Mononuclear cell (primary cell): ENCODE data around the gene RABIF. TPM values are rescaled to one million over a fixed set of nuclear protein-coding genes. Genes with fewer than 3 reads are reported as not detected.

Experiments
- H3K27me3 ChIP-seq: 2 replicates; pipeline ENCODE4 v1.6.0; 2011; ENCODE audit warnings: low read length, control low read depth; ENCODE audit not compliant: insufficient read depth
- H3K4me1 ChIP-seq: 2 replicates; pipeline ENCODE4 v1.5.1; 2011; ENCODE audit warnings: mild to moderate bottlenecking, low read length, control low read depth; ENCODE audit not compliant: insufficient read depth
- H3K4me3 ChIP-seq: 2 replicates; pipeline ENCODE4 v1.5.1; 2011; ENCODE audit warnings: mild to moderate bottlenecking, low read length, moderate library complexity
- H3K9me3 ChIP-seq: 2 replicates; pipeline ENCODE4 v1.5.1; 2011; ENCODE audit warnings: low read depth, mild to moderate bottlenecking, control low read depth, low read length
- total RNA-seq: library from RNA; depleted of rRNA; stranded (reverse); fragments of >200 nt; gene quantifications from one replicate; pipeline ENCODE4 v1.2.3, GENCODE V29; 2012

The RABIF gene
- total RNA-seq, 1 donor = 5.1 TPM

DNA sequence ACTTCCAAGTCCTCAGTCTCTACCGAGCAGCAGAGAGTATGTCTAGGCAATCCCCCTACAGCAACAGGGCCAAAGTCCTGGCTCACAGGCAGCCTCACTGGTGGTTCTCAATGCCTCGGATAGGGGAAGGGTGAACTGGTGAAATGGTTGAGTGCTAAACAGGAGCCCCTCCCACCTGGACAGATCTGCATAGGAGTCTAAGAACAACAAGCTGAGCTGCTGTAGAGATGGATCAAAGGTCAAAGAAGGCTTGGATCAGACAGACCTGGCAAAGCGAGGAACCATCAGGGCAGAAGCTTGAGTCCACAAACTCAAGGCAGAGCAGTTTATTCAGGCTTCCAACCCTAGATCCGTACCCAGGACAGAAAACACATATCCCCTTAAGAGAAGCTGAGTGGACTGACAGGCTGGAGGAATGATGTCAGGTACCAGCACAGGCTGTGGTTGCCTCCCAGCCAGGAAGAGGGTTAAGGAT is 31.8 kb downstream of the RABIF start:
- H3K4me3 ChIP-seq = no peak overlapping the region
- H3K27me3 ChIP-seq = no peaks in the 10 kb centered on the region
- H3K4me1 ChIP-seq = peaks cover 48% of the 10 kb centered on the region
- H3K9me3 ChIP-seq = no peaks in the 10 kb centered on the region

DNA sequence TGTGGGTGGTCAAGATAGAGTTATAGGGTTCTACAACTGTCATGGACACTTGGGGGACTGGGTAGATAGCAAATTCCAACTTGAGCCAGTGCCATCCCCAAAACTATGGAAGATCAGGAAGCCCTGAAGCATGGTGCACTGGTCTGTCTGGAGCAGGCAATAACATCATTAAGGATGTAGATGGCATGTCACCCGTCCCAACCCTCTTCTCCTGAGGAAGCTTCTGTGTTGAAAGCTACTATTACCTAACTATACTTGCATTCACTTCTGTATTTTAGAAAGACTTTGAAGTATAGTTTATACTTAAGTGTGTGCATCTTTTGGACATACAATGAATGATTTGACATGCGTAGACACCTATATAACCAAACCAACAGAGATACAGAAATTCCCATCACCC is 32.9 kb downstream of the RABIF start:
- H3K27me3 ChIP-seq = no peaks in the 10 kb centered on the region
- no peak overlapping the region for H3K4me3 ChIP-seq
- H3K9me3 ChIP-seq = no peaks in the 10 kb centered on the region
- H3K4me1 ChIP-seq = peaks cover 39% of the 10 kb centered on the region

DNA sequence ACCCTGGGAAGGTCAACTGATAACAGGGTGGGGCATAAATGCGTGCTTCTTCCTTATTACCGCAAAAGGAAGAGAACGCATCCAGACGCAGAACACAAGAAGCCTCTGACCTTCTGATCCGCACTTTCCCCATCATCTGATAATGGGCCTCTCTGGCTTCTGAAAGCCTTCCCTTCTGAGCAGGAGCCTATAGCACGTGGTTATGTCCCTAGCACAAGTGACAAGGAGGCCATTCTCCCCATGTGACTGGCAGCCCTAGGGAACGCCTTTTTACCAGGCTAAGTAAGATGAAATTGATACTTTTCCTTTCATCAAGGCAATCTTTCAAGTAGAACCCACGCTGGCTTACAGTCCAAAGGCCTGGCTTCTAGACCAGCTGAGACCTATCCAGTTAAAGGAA is 34.2 kb downstream of the RABIF start:
- Histone ChIP-seq H3K4me3 (no peak overlapping the region), H3K4me1 (peaks cover 33% of the 10 kb centered on the region), H3K9me3 (no peaks in the 10 kb centered on the region), H3K27me3 (no peaks in the 10 kb centered on the region)

- no peak overlapping the region for H3K4me3 ChIP-seq
- no peaks in the 10 kb centered on the region for H3K9me3 ChIP-seq
- peaks cover 16% of the 10 kb centered on the region for H3K4me1 ChIP-seq
- no peaks in the 10 kb centered on the region for H3K27me3 ChIP-seq
These were observed 36.6 kb downstream of the RABIF start for GRCh38 chr1:202852163-202852904.

DNA sequence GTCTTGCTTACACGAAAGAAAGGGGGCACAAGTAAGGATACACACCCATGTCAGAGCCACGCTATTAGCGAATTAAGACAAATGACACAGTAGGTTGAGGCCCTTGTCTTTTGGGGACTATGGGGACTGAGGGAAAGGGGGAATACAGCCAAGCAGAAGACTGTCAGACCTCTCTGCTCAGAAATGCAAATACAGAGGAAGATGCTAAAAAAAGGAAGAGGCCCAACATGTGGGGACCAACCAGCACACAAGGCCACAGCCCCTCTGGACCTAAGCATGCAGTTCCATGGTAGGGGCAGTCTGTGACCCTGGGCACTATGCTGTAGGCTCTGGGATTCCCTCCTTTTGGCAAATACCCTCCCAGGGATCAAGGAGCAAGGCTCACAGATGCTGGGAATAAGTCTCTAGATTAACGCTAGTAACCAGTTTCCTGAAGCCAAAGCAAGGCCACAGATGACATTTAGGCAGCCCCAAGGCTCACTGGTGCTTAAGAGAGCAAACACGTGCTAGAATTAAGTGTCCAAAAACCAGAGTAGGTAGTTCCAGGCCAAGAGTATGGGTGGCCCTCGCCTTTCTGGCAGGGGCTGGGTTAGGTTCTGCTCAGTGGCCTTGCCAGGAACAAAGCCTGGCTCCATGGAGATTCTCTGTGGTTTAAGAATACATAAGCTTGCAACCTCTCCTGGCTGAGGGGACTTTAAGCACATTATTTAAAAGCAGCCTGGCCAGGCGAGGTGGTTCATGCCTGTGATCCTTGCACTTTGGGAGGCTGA is 38.2 kb downstream of the RABIF start:
- H3K9me3 ChIP-seq = no peaks in the 10 kb centered on the region
- no peaks in the 10 kb centered on the region for H3K27me3 ChIP-seq
- H3K4me3 ChIP-seq = no peak overlapping the region
- H3K4me1 ChIP-seq = peaks cover 1% of the 10 kb centered on the region

DNA sequence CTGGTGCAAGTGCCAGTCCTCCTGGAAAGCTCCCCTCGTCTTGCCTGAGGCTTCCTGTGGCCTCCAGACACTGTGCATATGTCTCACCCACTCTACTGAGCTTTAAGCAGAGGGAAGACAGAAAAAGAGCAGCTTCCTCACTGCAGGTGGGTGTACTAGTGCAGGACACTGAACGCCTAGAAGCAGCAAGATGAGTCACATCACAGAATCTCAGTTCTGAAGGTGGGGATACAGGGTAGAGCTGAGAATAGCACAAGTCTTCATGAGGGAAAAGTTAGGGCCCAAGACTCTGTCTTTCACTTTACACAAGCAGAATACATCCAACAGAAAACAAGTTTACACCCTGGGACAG is 40.8 kb downstream of the RABIF start:
- H3K27me3 ChIP-seq = no peaks in the 10 kb centered on the region
- H3K4me1 ChIP-seq = no peaks in the 10 kb centered on the region
- no peak overlapping the region for H3K4me3 ChIP-seq
- no peaks in the 10 kb centered on the region for H3K9me3 ChIP-seq

- no peak overlapping the region for H3K4me3 ChIP-seq
These were observed 44.0 kb downstream of the RABIF start for GRCh38 chr1:202844935-202845334.

GRCh38 chr1:202844259-202844658 is 44.7 kb downstream of the RABIF start:
- no peak overlapping the region for H3K4me3 ChIP-seq
- no peaks in the 10 kb centered on the region for H3K4me1 ChIP-seq
- H3K9me3 ChIP-seq = no peaks in the 10 kb centered on the region
- H3K27me3 ChIP-seq = no peaks in the 10 kb centered on the region

More at GRCh38 chr1:202844935-202845334, 44.0 kb downstream of the RABIF start:
- Histone ChIP-seq H3K9me3 (no peaks in the 10 kb centered on the region), H3K4me1 (no peaks in the 10 kb centered on the region), H3K27me3 (no peaks in the 10 kb centered on the region)

GRCh38 chr1:202843081-202843480 is 45.9 kb downstream of the RABIF start:
- Histone ChIP-seq H3K9me3 (no peaks in the 10 kb centered on the region), H3K4me1 (no peaks in the 10 kb centered on the region), H3K4me3 (no peak overlapping the region), H3K27me3 (no peaks in the 10 kb centered on the region)

- H3K9me3 ChIP-seq = no peaks in the 10 kb centered on the region
- no peaks in the 10 kb centered on the region for H3K27me3 ChIP-seq
- H3K4me1 ChIP-seq = peaks cover 28% of the 10 kb centered on the region
- no peak overlapping the region for H3K4me3 ChIP-seq
These were observed 51.1 kb downstream of the RABIF start for GRCh38 chr1:202837746-202838262.

DNA sequence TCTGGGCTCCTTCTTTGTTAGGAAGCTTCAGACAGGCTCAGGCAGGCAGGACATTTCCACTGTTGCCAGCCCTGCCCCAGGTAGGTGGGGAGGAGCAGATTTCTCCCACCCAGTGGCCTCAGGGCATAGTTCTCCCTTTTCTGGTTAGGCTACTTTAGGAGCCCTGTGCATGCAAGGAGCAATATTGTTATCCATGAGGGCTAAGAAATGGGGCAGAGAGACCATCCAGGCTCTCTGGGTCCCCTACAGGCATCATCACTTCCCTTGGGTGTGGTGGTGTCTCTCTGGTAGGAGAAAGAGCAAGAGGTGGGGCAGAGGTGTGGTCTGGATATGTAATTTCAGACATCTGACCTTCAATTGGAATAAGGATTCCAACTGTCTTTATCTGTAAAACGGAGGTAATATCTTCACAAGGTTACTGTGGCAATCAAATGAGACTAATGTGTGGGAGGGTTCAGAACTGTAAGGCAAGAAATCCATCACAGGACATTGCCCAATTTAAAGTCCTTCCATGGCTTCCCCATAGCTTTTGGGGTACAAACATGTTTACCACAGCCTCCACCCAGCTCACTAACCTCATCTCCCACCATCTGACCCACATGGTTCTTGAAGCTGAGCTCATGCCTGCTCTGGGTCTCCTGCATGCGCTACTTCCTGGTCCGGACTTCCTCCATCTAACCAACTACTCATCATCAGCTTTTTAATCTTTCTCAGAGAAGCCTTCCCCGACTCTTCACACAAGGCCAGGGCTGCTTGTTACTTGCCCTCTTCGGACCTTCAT is 52.1 kb downstream of the RABIF start:
- H3K27me3 ChIP-seq = no peaks in the 10 kb centered on the region
- H3K9me3 ChIP-seq = no peaks in the 10 kb centered on the region
- no peak overlapping the region for H3K4me3 ChIP-seq
- H3K4me1 ChIP-seq = peaks cover 28% of the 10 kb centered on the region

DNA sequence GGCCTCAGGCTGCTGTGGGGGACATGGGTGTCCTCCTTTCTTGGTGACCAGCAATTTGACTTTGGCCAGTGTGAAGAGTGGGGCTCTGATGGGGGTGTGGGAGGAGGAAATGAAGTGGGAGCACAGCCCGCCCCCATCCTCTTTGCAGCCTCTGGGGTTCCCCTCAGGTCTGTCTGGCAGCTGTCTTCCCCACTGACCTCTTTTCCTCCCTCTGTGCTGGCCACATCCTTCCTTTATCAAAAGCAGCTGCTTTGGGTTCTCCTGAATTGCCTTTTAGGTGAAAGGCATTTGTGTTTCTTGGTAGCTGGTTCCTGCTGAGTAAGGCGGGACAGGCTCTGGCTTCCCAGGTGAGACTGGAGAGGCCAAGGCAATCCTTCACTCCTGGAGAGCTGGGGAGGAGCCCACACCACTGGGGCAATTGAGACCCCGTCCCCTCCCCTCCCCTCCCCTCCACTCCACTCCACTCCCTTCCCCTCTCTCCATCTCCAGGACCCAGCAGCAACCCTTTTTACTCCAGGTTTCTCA is 53.3 kb downstream of the RABIF start:
- H3K4me1 ChIP-seq = peaks cover 28% of the 10 kb centered on the region
- H3K9me3 ChIP-seq = no peaks in the 10 kb centered on the region
- H3K4me3 ChIP-seq = no peak overlapping the region
- no peaks in the 10 kb centered on the region for H3K27me3 ChIP-seq

- peaks cover 28% of the 10 kb centered on the region for H3K4me1 ChIP-seq
- H3K4me3 ChIP-seq = no peak overlapping the region
- no peaks in the 10 kb centered on the region for H3K9me3 ChIP-seq
- H3K27me3 ChIP-seq = no peaks in the 10 kb centered on the region
These were observed 54.0 kb downstream of the RABIF start for GRCh38 chr1:202834771-202835547.

DNA sequence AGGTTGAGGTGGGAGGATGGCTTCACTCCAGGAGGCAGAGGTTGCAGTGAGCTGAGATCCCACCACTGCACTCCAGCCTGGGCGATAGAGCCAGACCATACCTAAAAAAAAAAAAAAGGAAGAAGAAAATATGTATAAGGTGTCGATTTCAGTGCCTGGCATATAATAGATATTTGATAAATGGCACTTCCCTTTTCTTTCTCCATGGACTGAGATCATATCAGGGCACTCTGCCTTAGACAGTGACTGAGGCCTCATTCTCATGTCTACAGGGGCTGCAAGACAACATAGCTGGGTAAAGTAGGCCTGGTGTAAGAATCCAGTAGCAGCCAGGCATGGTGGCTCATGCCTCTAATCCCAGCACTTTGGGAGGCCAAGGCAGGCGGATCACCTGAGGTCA is 57.0 kb downstream of the RABIF start:
- Histone ChIP-seq H3K9me3 (no peaks in the 10 kb centered on the region), H3K27me3 (no peaks in the 10 kb centered on the region), H3K4me1 (peaks cover 19% of the 10 kb centered on the region), H3K4me3 (no peak overlapping the region)
